K562 (cell line): ENCODE data around the gene KLK14. TPM values are rescaled to one million over a fixed set of nuclear protein-coding genes. Genes with fewer than 3 reads are reported as not detected.

ENCODE experiments used
- ATAC-seq: fragments of 200-7000 bp; cut with Tn5 transposase; 3 replicates; pipeline ENCODE4 v1.9.1; 2020; ENCODE audit warnings: moderate library complexity
- BruUV-seq: library from RNA; stranded (reverse); fragments of 400-500 nt; replicated peaks from 2 replicates; lab custom pipeline; 2021; lab: Mats Ljungman, UMichigan
- CTCF ChIA-PET: fragments of 300-600 bp; formaldehyde crosslinking; extraction: SDS; loops from one replicate; lab custom pipeline; 2021; ENCODE audit warnings: low intra/inter-chr PET ratio; lab: Yijun Ruan, JAX
- POLR2A ChIA-PET: fragments of 300-600, 350-650 bp; sonication (Branson Sonifier 250); formaldehyde crosslinking; extraction: SDS; loops from one replicate; lab custom pipeline; 2021; ENCODE audit warnings: antibody characterized with exemption, inconsistent platforms; lab: Yijun Ruan, JAX
- DNase-seq, 4 experiments: peaks; one replicate each; pipeline versions ENCODE4 v3.0.0 to v3.0.0-alpha.2; 2011 to 2018; ENCODE audit warnings: low spot score in 3 of 4, mixed read lengths in 3 of 4; ENCODE audit errors: extremely low read depth in 1 of 4
- FAIRE-seq: peaks from 2 replicates; lab custom pipeline; 2011; peaks lifted over from hg19 to GRCh38; lab: Jason Lieb, UNC
- H2AFZ ChIP-seq: 2 replicates; pipeline ENCODE4 v1.6.0; 2011; ENCODE audit warnings: low read depth, low read length, control low read depth, inconsistent platforms
- H3K27ac ChIP-seq: fragments of 200-600 bp; 3 replicates; pipeline ENCODE4 v1.8.0; 2011; ENCODE audit warnings: low read depth, mild to moderate bottlenecking, control low read depth, inconsistent platforms, low read length, moderate library complexity, mixed read lengths; ENCODE audit errors: extremely low read depth
- H3K27me3 ChIP-seq, 2 experiments: fragments of 300-600 bp in 1 of 2; 2 replicates in 1 of 2; 3 replicates in 1 of 2; pipeline versions ENCODE4 v1.6.0 to v1.8.0; 2011; ENCODE audit warnings: inconsistent platforms in 2 of 2, low read length in 2 of 2, mild to moderate bottlenecking in 1 of 2, mixed read lengths in 1 of 2, moderate library complexity in 1 of 2; ENCODE audit not compliant: control insufficient read depth in 2 of 2, insufficient read depth in 2 of 2
- H3K36me3 ChIP-seq: fragments of 300-600 bp; 3 replicates; pipeline ENCODE4 v1.8.0; 2011; ENCODE audit warnings: mild to moderate bottlenecking, low read length, inconsistent platforms; ENCODE audit not compliant: control insufficient read depth, insufficient read depth
- H3K4me1 ChIP-seq, 2 experiments: fragments of 200-600 bp in 1 of 2; replicated peaks in 1 of 2; 2 replicates in 1 of 2; 3 replicates in 1 of 2; pipeline versions ENCODE4 v1.5.1 to v1.8.0; 2011; ENCODE audit warnings: inconsistent platforms in 2 of 2, low read length in 2 of 2, mild to moderate bottlenecking in 1 of 2, mixed read lengths in 1 of 2, moderate library complexity in 1 of 2; ENCODE audit not compliant: control insufficient read depth in 2 of 2, insufficient read depth in 2 of 2
- H3K4me2 ChIP-seq: 2 replicates; pipeline ENCODE4 v1.6.1; 2011; ENCODE audit warnings: low read length, control low read depth, inconsistent platforms, mixed read lengths; ENCODE audit not compliant: insufficient read depth
- H3K4me3 ChIP-seq: fragments of 200-600 bp; sonication (generic), shearing (Covaris generic); 2 replicates; pipeline ENCODE4 v1.5.1; 2016; ENCODE audit warnings: control low read depth, inconsistent platforms
- H3K79me2 ChIP-seq: fragments of 200-600 bp; 3 replicates; pipeline ENCODE4 v1.8.0; 2011; ENCODE audit warnings: low read length, inconsistent platforms; ENCODE audit not compliant: control insufficient read depth, insufficient read depth
- H3K9ac ChIP-seq, 2 experiments: 2 replicates each; pipeline versions ENCODE4 v1.6.0 to v1.6.1; 2011; ENCODE audit warnings: low read depth in 2 of 2, low read length in 2 of 2, control low read depth in 1 of 2, inconsistent platforms in 1 of 2, mild to moderate bottlenecking in 1 of 2, mixed read lengths in 1 of 2; ENCODE audit not compliant: insufficient read depth in 1 of 2
- H3K9me1 ChIP-seq: one replicate; pipeline ENCODE4 v1.6.0; 2011; ENCODE audit warnings: inconsistent platforms, mild to moderate bottlenecking, low read length, moderate library complexity; ENCODE audit not compliant: control insufficient read depth, insufficient read depth
- H3K9me3 ChIP-seq: replicated peaks from 2 replicates; pipeline ENCODE4 v1.5.1; 2011; ENCODE audit warnings: low read depth, low read length, inconsistent platforms; ENCODE audit not compliant: control insufficient read depth, insufficient read depth
- H4K20me1 ChIP-seq: replicated peaks from 2 replicates; pipeline ENCODE4 v1.6.1; 2011; ENCODE audit warnings: low read length, inconsistent platforms, mixed read lengths; ENCODE audit not compliant: control insufficient read depth, insufficient read depth
- BRF2 ChIP-seq: IDR thresholded peaks from 3 replicates; pipeline ENCODE4 v1.6.1; 2011; ENCODE audit warnings: borderline replicate concordance, mild to moderate bottlenecking; ENCODE audit not compliant: insufficient read length, insufficient read depth
- CCNT2 ChIP-seq: IDR thresholded peaks from 2 replicates; pipeline ENCODE4 v1.6.1; 2011; ENCODE audit warnings: borderline replicate concordance, low read depth, mild to moderate bottlenecking, moderate library complexity, mixed read lengths, low read length; ENCODE audit not compliant: insufficient read length; ENCODE audit errors: extremely low read depth
- DDX20 ChIP-seq: fragments of 450-650 bp; IDR thresholded peaks from 2 replicates; pipeline ENCODE4 v1.6.1; 2016; ENCODE audit warnings: missing genetic modification characterization, low read depth, mild to moderate bottlenecking, missing compliant biosample characterization, moderate library complexity
- EP400 ChIP-seq: fragments of 450-650 bp; IDR thresholded peaks from 2 replicates; pipeline ENCODE4 v1.6.1; 2017; ENCODE audit warnings: antibody characterized with exemption, mild to moderate bottlenecking, moderate library complexity
- OTX1 ChIP-seq: fragments of 450-650 bp; formaldehyde crosslinking; IDR thresholded peaks from 2 replicates; pipeline ENCODE4 v1.4.0; 2022; ENCODE audit warnings: mild to moderate bottlenecking
- SLC30A9 ChIP-seq: fragments of 250-450 bp; sonication (Bioruptor Pico); IDR thresholded peaks from 2 replicates; pipeline ENCODE4 v1.8.0; 2022; ENCODE audit warnings: mild to moderate bottlenecking, moderate library complexity
- THRB ChIP-seq: fragments of 450-650 bp; formaldehyde crosslinking; conservative IDR thresholded peaks from 2 replicates; pipeline ENCODE4 v1.4.0; 2022; ENCODE audit warnings: mild to moderate bottlenecking, missing genetic modification characterization
- ZBED1 ChIP-seq: IDR thresholded peaks from 2 replicates; pipeline ENCODE4 v1.6.1; 2014
- ZNF23 ChIP-seq: fragments of 250-450 bp; sonication (Bioruptor Pico); IDR thresholded peaks from 2 replicates; pipeline ENCODE4 v1.4.0; 2020; ENCODE audit warnings: mild to moderate bottlenecking
- ZNF668 ChIP-seq: fragments of 250-450 bp; sonication (Bioruptor Pico); IDR thresholded peaks from 2 replicates; pipeline ENCODE4 v1.8.0; 2022; ENCODE audit warnings: mild to moderate bottlenecking, inconsistent platforms
- ZNF707 ChIP-seq: fragments of 250-450 bp; sonication (Bioruptor Pico); conservative IDR thresholded peaks from 2 replicates; pipeline ENCODE4 v1.8.0; 2022; ENCODE audit warnings: inconsistent platforms, mild to moderate bottlenecking, moderate library complexity
- WGBS: fragments of 100-300 bp; shearing (Covaris generic); methylation state at CpG from one replicate; pipeline ENCODE4 v1.1.6; 2016; ENCODE audit warnings: low coverage, mixed read lengths; ENCODE audit not compliant: insufficient coverage; ENCODE audit errors: missing lambda C conversion rate; 5-methylcytosine and 5-hydroxymethylcytosine counted together
- in situ Hi-C: fragments of 300-500 bp; cut with MboI; formaldehyde crosslinking; loops from 4 replicates; pipeline ENCODE4 v1.15.0; 2018; ENCODE audit warnings: inconsistent platforms, mixed read lengths
- intact Hi-C: fragments of 100-400 bp; cut with micrococcal nuclease; formaldehyde crosslinking; loops from 2 replicates; pipeline ENCODE4 v1.14.2; 2022
- polyA plus RNA-seq, 8 experiments: library from polyadenylated mRNA; depleted of rRNA in 4 of 8; stranded (reverse) in 5 of 8; unstranded in 3 of 8; fragments of >200 nt; fragmentation: Nextera tagmentation in 2 of 8; fragmentation: Illumina TruSeq in 1 of 8; extraction: Ambion mirVana in 2 of 8; extraction: Trizol in 1 of 8; gene quantifications; 2 replicates each; pipeline versions ENCODE4 v1.2.1 to v1.2.3, GENCODE V29; 2011 to 2014; ENCODE audit warnings: inconsistent platforms in 1 of 8, missing spikeins in 1 of 8
- total RNA-seq, 7 experiments: library from RNA; depleted of rRNA in 6 of 7; stranded (reverse); fragments of >200 nt in 6 of 7; fragmentation: Illumina TruSeq in 2 of 7; extraction: Trizol in 2 of 7; gene quantifications; 2 replicates each; pipeline versions ENCODE4 v1.2.1 to v1.2.3, GENCODE V29; 2011 to 2021; ENCODE audit warnings: low replicate concordance in 1 of 7

KLK14 gene
- total and polyA plus RNA-seq, 9 of the 15 experiments (the other 6 are each of a cell fraction or from before 2014, with no cell fraction given): not detected

- H3K4me1 ChIP-seq: peaks cover 0 to 6% of the 10 kb centered on the region in 2 experiments; a peak in 2 of 5 replicates
- no peaks in the 10 kb centered on the region for H3K9me1 ChIP-seq
- H3K36me3 ChIP-seq: no peaks in the 10 kb centered on the region
- ChIA-PET CTCF (no interaction called here), POLR2A (interaction anchor here (0.6 to 1.0 kb wide), 2 partner anchors 36 to 195 kb away, joined by 3 read pairs; no protein-coding TSS in a partner anchor)
- H3K4me2 ChIP-seq: no peak overlapping the region
- WGBS: 0% methylated on average over 7 of the region's 7 CpGs
- FAIRE-seq: no peak
- in situ Hi-C loops: no loop called here
- DNase-seq: no peak
- H3K9me3 ChIP-seq: no peaks in the 10 kb centered on the region
- H3K4me3 ChIP-seq: no peak overlapping the region
- H3K79me2 ChIP-seq: no peaks in the 10 kb centered on the region
- H3K27ac ChIP-seq: no peak overlapping the region
- no peak for TF ChIP-seq ZNF707 (CRISPR knock-in tag)
- no peak for TF ChIP-seq BRF2
- no peak for TF ChIP-seq OTX1 (CRISPR knock-in tag)
- TF ChIP-seq ZNF23: no peak
- TF ChIP-seq DDX20 (tag): no peak
- no peak for TF ChIP-seq EP400
- TF ChIP-seq THRB (CRISPR knock-in tag): no peak
- TF ChIP-seq CCNT2: no peak
- no peak for TF ChIP-seq SLC30A9 (CRISPR knock-in tag)
- no peak for TF ChIP-seq ZBED1
- TF ChIP-seq ZNF668 (CRISPR knock-in tag): no peak
- TF ChIP-seq, all 486 proteins: peak for 0
- no peak for ATAC-seq
- no TSS peak for BruUV-seq
- Histone ChIP-seq H2AFZ (no peak overlapping the region), H3K9ac (no peak overlapping the region), H3K27me3 (peaks cover 26 to 79% of the 10 kb centered on the region in 2 experiments; a peak in 4 of 5 replicates), H4K20me1 (no peaks in the 10 kb centered on the region; the same call in 1 of the 2 replicates)
- intact Hi-C loops: no loop called here
Observed at GRCh38 chr19:51084505-51084904, 1.8 kb upstream of the KLK14 start.
